C4-2B (cell line): Measurements from ENCODE around the gene ARHGAP15.

Experiments
- CTCF ChIP-seq: fragments of 450-650 bp; conservative IDR thresholded peaks from 2 replicates; pipeline ENCODE4 v1.5.1; 2017; ENCODE audit warnings: mild to moderate bottlenecking
- ZFX ChIP-seq: fragments of 450-650 bp; IDR thresholded peaks from 2 replicates; pipeline ENCODE4 v1.6.1; 2017

- TF ChIP-seq CTCF (peak; percentile 46), ZFX (no peak)
These were observed 153.5 kb downstream of the ARHGAP15 start for GRCh38 chr2:143282684-143283083.
